NB4 (cell line): ENCODE results near the gene GBGT1.

Experiments used
- DNase-seq: peaks from one replicate; pipeline ENCODE4 v3.0.0; 2010; ENCODE audit warnings: low read depth
- H3K4me3 ChIP-seq: one replicate; pipeline ENCODE4 v1.5.1; 2011; ENCODE audit warnings: mild to moderate bottlenecking, low read depth, low read length, moderate library complexity
- MYC ChIP-seq: IDR thresholded peaks from 2 replicates; pipeline ENCODE4 v1.6.1; 2011; ENCODE audit warnings: low read depth, low read length
- POLR2A ChIP-seq: IDR thresholded peaks from 2 replicates; pipeline ENCODE4 v1.6.1; 2011; ENCODE audit warnings: mild to moderate bottlenecking; ENCODE audit not compliant: insufficient read length; ENCODE audit errors: extremely low read depth
- TF ChIP-seq, protein P1 (sequence below): IDR thresholded peaks from one replicate; pipeline ENCODE4 v1.5.1; 2012; ENCODE audit warnings: low read depth, low read length
- TF ChIP-seq, protein P2 (sequence below): IDR thresholded peaks from 2 replicates; pipeline ENCODE4 v1.6.1; 2011; ENCODE audit warnings: low read depth, low read length

The GBGT1 gene

DNA sequence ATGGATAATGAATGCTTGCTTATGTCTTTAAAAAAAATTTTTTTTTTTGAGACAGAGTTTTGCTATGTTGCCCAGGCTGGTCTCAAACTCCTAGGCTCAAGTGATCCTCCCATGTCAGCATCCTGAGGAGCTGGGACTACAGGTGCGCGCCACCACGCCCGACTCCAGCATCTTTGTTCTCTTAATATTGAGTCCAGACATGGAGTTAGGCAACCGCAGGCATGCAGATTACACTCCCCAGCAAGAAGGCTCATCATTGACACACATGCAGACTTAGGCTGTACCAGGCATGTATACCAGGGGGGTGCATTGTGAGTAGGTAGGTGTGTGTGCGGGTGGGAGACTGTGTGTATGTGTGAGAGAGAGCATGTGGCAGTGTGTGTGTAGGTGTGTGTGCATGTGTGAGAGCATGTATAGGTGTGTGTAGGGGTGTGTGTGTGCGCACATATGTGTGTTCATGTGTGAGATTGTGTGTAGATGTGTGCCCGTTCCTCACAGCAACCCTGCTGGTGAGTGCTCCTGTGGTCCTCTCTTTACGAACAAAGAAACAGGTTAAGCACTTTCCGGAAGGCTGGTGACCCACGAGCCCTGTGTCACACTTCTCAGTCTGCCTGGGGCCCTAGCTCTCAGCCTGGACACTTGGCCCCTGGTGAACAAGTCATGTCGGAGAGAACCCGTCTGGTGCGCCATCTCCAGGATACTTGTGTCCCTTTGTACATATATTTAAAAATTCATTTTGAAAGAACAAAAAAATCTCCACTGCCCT, 39.2 kb upstream of the GBGT1 start:
- no peak for DNase-seq
- no peak for TF ChIP-seq POLR2A
- TF ChIP-seq, protein P1, sequence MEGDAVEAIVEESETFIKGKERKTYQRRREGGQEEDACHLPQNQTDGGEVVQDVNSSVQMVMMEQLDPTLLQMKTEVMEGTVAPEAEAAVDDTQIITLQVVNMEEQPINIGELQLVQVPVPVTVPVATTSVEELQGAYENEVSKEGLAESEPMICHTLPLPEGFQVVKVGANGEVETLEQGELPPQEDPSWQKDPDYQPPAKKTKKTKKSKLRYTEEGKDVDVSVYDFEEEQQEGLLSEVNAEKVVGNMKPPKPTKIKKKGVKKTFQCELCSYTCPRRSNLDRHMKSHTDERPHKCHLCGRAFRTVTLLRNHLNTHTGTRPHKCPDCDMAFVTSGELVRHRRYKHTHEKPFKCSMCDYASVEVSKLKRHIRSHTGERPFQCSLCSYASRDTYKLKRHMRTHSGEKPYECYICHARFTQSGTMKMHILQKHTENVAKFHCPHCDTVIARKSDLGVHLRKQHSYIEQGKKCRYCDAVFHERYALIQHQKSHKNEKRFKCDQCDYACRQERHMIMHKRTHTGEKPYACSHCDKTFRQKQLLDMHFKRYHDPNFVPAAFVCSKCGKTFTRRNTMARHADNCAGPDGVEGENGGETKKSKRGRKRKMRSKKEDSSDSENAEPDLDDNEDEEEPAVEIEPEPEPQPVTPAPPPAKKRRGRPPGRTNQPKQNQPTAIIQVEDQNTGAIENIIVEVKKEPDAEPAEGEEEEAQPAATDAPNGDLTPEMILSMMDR, result no peak
- TF ChIP-seq, protein P2, sequence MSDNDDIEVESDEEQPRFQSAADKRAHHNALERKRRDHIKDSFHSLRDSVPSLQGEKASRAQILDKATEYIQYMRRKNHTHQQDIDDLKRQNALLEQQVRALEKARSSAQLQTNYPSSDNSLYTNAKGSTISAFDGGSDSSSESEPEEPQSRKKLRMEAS, result no peak
- no peak for TF ChIP-seq MYC
- H3K4me3 ChIP-seq, result no peak overlapping the region

DNA sequence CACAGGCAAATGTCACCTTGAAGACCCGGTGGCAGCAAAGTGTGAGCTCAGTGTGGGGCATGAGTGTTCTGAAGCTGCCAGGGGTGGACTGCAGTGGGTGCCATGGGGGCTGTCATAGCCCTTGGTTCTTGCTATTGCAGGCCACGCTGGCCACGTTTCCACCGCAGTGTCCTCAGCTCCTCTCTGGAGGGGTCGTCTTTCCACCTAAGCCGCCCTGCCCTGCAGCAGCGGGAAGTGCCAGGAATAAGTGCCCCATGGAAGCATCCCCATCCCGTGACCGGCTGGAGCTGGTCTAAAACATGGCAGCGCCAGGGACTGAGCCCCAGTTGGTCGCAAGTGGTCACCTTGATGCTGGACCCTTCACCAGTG, 38.4 kb upstream of the GBGT1 start:
- no peak for DNase-seq
- H3K4me3 ChIP-seq, result no peak overlapping the region
- no peak for TF ChIP-seq MYC
- no peak for TF ChIP-seq POLR2A
- TF ChIP-seq, protein P2, result no peak
- TF ChIP-seq, protein P1, result no peak

- no peak for TF ChIP-seq MYC
- TF ChIP-seq, protein P1, result no peak
- H3K4me3 ChIP-seq, result no peak overlapping the region
- DNase-seq, result no peak
Measured at GRCh38 chr9:133201424-133202144, 37.9 kb upstream of the GBGT1 start.

DNA sequence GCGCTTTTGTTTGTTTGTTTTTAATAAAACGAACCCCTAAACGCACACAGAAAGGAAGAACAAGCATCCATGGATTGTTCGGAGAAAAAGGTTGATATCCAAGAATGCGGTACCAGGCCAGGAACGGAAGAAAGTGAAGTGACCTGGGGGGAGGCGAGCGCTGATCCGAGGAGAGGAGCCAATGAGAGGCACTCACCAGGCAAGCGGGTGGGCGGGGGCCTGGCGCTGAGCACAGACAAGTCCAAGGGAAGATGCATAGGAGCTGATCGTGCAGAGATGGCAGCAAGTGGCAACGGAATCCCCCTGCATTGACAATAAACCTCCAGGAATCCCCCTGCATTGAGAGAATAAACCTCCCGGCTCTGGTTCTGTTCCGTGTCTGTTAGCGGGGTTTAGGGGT, 36.9 kb upstream of the GBGT1 start:
- DNase-seq, result no peak
- TF ChIP-seq, protein P2, result no peak
- no peak for TF ChIP-seq POLR2A
- TF ChIP-seq MYC, result no peak
- TF ChIP-seq, protein P1, result no peak
- H3K4me3 ChIP-seq, result no peak overlapping the region

DNA sequence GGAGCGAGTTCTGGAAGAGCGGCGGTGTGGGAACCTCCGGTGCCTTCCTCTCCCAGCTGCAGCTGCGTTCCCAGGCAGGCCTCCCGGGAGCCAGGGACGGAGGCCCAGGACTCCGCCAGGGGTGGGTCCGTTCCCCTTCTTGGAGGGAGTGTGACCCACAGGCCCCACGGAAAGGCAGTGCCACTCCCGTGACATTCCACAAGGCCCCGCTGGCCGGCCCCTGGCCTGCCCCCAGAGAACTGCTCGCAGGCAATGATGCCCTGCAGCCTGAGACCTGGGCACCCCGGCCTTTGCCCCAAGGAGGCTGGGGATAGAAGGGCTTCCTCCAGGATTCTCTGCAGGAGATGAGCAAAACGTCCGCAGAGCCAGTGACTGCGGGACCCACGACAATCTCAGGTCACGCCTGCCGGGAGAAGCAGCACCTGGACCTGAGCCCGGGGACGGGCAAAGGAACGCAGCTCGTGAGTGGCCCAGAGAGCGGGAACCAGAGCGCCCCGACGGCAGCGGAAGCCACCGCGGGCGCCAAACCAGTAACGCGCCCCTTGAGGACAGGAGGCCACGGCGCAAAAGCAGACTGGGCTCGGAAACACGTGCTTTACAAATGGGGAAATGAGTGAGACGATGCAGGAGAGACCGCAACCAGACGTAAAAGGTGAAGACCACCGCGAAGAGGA, 36.1 kb upstream of the GBGT1 start:
- peak; percentile 81 for DNase-seq
- peak overlapping the region; percentile 45 for H3K4me3 ChIP-seq
- TF ChIP-seq, protein P2, result peak; percentile 59
- no peak for TF ChIP-seq MYC
- TF ChIP-seq, protein P1, result peak; percentile 10
